PC-3 (cell line): ENCODE measurements around the gene IRF3.

Source experiments
- EZH2 ChIP-seq: fragments of 300-600 bp; sonication (generic); IDR thresholded peaks from one replicate; pipeline ENCODE4 v1.6.1; 2017; ENCODE audit warnings: antibody characterized with exemption, mild to moderate bottlenecking, low read length; ENCODE audit not compliant: unreplicated experiment
- TF ChIP-seq, protein P1 (sequence below): fragments of 300-600 bp; sonication (generic); conservative IDR thresholded peaks from 2 replicates; pipeline ENCODE4 v1.5.1; 2017; ENCODE audit warnings: antibody characterized with exemption, low read depth, mild to moderate bottlenecking, low read length

DNA sequence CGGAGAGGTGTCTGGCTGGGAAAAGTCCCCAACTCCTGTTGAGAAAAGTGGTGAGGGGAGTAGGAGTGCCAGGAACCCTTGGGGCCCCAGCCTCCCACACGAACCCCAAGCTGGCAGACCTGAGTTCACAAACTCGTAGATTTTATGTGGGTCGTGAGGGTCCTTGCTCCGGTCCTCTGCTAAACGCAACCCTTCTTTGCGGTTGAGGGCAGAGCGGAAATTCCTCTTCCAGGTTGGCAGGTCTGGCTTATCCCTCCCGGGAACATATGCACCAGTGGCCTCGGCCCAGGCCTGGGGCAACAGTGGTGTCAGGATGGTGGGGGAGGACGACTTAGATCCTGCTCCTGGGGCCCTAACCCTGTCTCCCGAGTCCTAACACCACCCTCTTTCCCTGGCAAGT is 2.4 kb downstream of the IRF3 start:
- TF ChIP-seq, protein P1, sequence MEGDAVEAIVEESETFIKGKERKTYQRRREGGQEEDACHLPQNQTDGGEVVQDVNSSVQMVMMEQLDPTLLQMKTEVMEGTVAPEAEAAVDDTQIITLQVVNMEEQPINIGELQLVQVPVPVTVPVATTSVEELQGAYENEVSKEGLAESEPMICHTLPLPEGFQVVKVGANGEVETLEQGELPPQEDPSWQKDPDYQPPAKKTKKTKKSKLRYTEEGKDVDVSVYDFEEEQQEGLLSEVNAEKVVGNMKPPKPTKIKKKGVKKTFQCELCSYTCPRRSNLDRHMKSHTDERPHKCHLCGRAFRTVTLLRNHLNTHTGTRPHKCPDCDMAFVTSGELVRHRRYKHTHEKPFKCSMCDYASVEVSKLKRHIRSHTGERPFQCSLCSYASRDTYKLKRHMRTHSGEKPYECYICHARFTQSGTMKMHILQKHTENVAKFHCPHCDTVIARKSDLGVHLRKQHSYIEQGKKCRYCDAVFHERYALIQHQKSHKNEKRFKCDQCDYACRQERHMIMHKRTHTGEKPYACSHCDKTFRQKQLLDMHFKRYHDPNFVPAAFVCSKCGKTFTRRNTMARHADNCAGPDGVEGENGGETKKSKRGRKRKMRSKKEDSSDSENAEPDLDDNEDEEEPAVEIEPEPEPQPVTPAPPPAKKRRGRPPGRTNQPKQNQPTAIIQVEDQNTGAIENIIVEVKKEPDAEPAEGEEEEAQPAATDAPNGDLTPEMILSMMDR, result no peak
- no peak for TF ChIP-seq EZH2
